Measurements from ENCODE around the gene SLC37A1.

SLC37A1 gene

DNA sequence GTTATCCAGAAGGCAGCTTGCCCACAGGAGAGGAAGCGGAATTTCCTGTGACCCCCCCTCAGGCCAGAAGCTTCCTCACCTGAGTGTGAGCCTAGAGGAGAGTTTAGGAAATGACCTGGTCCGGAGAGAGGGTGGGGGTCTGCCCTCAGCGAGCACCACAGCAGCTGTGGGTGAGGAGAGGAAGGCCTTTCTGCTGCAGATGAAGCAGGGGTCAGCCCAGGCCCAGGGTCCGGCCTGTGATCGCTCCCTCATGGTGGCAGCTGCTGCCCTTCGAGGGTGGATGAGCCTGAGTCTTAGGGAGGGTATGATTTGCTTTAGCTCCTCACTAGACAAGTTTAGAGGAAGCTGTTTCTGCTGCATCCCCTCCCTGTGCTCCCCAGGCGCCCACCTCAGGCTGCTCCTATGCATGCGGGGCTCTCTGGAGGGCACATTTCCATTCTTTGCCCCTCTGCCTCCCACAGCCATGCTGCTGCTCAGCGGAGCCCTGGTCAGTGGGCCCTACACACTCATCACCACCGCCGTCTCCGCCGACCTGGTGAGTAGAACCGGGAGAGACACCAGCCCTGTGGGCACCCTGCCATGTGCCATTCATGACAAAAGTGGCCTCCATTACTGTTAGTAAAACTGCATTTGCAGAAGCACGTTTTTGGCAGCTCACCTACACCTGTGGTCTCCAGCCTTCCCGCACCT is 53.0 kb downstream of the SLC37A1 start:
- no peaks in the 10 kb centered on the region for H3K9me3 ChIP-seq (ENCODE audit: control insufficient read depth, low read length)
- no peak for DNase-seq (ENCODE audit: low read depth)
- peaks cover 2% of the 10 kb centered on the region for H3K27me3 ChIP-seq (replicated peaks; ENCODE audit: control insufficient read depth, insufficient read depth, low read length)
- H3K4me3 ChIP-seq (ENCODE audit: low read length) = no peak overlapping the region
- H3K36me3 ChIP-seq (ENCODE audit: control insufficient read depth, insufficient read depth, low read length, severe bottlenecking) = no peaks in the 10 kb centered on the region
- H3K9ac ChIP-seq (ENCODE audit: low read length) = no peak overlapping the region
- H3K4me1 ChIP-seq (ENCODE audit: control insufficient read depth, insufficient read depth, low read length) = peaks cover 6% of the 10 kb centered on the region

DNA sequence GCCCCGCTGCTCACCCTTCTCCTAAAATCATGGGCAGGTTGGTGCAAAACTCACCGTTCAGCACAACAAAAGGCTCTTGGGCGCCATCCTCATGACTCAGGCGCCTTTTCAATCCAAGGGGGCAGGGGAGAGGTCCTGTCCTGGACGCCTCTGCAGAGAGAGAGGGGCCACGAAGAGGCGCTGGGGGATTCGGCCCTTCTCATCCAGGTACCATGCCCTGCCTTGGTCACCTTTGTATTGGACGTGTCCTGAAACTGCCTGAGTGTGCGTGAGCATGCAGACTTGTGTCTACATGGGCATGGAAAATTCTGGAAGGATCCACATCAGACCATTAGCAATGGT is 53.5 kb downstream of the SLC37A1 start:
- H3K36me3 ChIP-seq (ENCODE audit: control insufficient read depth, insufficient read depth, low read length, severe bottlenecking) = no peaks in the 10 kb centered on the region
- H3K4me1 ChIP-seq (ENCODE audit: control insufficient read depth, insufficient read depth, low read length) = peaks cover 6% of the 10 kb centered on the region
- peaks cover 5% of the 10 kb centered on the region for H3K27me3 ChIP-seq (replicated peaks; ENCODE audit: control insufficient read depth, insufficient read depth, low read length)
- no peak overlapping the region for H3K9ac ChIP-seq (ENCODE audit: low read length)
- no peaks in the 10 kb centered on the region for H3K9me3 ChIP-seq (ENCODE audit: control insufficient read depth, low read length)
- no peak overlapping the region for H3K4me3 ChIP-seq (ENCODE audit: low read length)
- DNase-seq (ENCODE audit: low read depth) = no peak

DNA sequence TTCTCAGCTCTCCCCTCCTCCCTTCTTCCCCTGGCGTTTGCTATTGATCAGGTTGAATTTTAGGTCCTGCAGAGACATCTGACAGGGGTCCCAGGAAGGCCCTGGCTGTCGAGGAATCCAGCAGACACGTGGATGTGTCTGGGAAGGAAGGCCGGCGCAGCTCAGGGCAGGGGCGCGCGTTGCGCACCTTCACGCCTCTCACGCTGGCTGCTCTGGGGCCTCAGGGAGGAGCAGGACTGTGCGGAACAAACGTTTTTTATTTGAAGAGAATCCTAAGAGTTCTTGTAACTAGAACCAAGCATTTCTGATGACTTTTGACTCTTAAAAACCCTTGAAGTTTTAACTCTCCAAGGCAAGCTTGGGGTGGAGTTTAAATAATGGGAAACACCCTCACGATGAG is 54.2 kb downstream of the SLC37A1 start:
- no peak overlapping the region for H3K9ac ChIP-seq (ENCODE audit: low read length)
- peaks cover 6% of the 10 kb centered on the region for H3K4me1 ChIP-seq (ENCODE audit: control insufficient read depth, insufficient read depth, low read length)
- peaks cover 12% of the 10 kb centered on the region for H3K27me3 ChIP-seq (replicated peaks; ENCODE audit: control insufficient read depth, insufficient read depth, low read length)
- H3K9me3 ChIP-seq (ENCODE audit: control insufficient read depth, low read length) = no peaks in the 10 kb centered on the region
- no peaks in the 10 kb centered on the region for H3K36me3 ChIP-seq (ENCODE audit: control insufficient read depth, insufficient read depth, low read length, severe bottlenecking)
- H3K4me3 ChIP-seq (ENCODE audit: low read length) = no peak overlapping the region
- DNase-seq (ENCODE audit: low read depth) = no peak

DNA sequence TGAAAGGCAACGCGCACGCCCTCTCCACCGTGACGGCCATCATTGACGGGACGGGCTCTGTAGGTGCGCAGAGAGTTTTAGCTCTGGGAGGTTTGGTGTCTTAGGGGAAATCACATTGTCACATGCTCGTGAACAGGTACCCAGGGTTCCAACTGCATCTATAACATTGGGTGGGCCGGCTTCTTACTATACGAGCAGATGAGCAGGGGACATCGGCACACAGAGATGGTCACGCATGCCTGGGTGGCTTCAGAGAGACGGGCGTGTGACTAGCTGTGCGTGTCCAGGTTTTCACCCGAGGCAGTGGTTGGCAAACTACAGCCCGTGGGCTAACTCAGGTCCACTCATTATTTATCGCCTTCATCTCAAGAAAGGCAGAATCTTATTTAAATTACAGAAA is 54.7 kb downstream of the SLC37A1 start:
- Histone ChIP-seq H3K9ac (ENCODE audit: low read length) (no peak overlapping the region), H3K36me3 (ENCODE audit: control insufficient read depth, insufficient read depth, low read length, severe bottlenecking) (no peaks in the 10 kb centered on the region), H3K9me3 (ENCODE audit: control insufficient read depth, low read length) (no peaks in the 10 kb centered on the region), H3K4me3 (ENCODE audit: low read length) (no peak overlapping the region), H3K27me3 (replicated peaks; ENCODE audit: control insufficient read depth, insufficient read depth, low read length) (peaks cover 16% of the 10 kb centered on the region), H3K4me1 (ENCODE audit: control insufficient read depth, insufficient read depth, low read length) (peaks cover 6% of the 10 kb centered on the region)
- no peak for DNase-seq (ENCODE audit: low read depth)

DNA sequence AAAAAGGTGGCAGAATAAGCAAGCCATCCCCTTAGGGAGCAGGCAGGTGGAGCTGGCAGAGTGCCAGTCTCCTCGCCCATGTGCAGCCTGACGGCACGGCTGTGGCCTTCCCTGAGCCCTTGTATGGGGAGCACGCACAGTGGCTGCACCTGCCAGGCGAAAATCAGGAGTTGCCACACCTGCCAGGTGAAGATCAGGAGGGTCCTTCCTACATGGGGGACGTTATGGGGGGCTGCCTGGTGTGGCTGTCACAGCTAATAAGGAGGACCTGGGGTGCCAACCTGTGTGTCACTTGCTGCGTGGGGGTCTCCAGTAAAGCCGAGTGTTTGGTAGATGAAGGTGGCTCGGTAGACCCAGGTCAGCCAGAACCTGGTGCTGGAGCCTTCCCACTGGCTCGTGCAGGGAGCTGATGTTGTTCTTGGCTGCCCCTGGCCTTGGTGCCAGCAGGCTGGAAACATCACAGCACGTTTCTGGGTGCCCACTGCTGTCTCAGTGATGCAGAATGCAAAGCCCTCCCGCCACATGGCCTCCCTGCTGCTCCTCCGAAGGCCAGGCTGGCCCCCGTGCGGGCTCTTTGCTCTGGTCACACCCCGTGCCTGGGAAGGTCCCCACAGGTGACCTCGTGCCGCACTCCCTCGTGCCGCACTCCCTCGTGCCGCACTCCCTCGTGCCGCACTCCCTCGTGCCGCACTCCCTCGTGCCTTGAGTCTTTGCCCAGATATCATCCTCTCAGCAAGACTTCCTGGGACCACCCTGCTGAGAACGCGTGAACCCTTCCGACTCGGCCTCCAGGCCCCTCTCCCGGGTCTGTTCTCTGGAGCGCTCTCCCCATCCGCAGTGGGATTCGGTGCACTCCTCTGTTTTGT is 55.4 kb downstream of the SLC37A1 start:
- Histone ChIP-seq H3K9me3 (ENCODE audit: control insufficient read depth, low read length) (no peaks in the 10 kb centered on the region), H3K4me1 (ENCODE audit: control insufficient read depth, insufficient read depth, low read length) (no peaks in the 10 kb centered on the region), H3K4me3 (ENCODE audit: low read length) (no peak overlapping the region), H3K27me3 (replicated peaks; ENCODE audit: control insufficient read depth, insufficient read depth, low read length) (peaks cover 16% of the 10 kb centered on the region), H3K36me3 (ENCODE audit: control insufficient read depth, insufficient read depth, low read length, severe bottlenecking) (no peaks in the 10 kb centered on the region), H3K9ac (ENCODE audit: low read length) (no peak overlapping the region)
- DNase-seq (ENCODE audit: low read depth) = no peak

DNA sequence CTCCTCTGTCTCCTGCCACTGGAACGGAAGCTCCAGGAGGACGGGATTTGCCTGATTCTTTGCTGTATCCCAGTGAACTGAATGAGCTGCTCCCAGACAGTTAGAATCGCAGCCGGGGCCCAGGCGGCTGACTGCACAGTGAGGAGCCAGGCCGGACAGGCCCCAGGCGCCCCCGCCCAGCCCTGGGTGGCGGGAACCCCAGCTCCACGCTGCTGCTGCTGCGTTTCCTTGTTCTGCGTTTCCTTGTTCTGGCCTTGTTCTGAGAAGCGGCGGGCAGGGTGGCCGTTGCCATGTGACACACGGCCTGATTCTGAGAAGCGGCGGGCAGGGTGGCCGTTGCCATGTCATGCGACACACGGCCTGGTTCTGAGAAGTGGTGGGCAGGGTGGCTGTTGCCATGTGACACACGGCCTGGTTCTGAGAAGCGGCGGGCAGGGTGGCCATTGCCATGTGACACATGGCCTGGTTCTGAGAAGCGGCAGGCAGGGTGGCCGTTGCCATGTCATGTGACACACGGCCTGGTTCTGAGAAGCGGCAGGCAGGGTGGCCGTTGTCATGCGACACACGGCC is 56.2 kb downstream of the SLC37A1 start:
- Histone ChIP-seq H3K4me3 (ENCODE audit: low read length) (no peak overlapping the region), H3K9ac (ENCODE audit: low read length) (no peak overlapping the region)
- DNase-seq (ENCODE audit: low read depth) = no peak

DNA sequence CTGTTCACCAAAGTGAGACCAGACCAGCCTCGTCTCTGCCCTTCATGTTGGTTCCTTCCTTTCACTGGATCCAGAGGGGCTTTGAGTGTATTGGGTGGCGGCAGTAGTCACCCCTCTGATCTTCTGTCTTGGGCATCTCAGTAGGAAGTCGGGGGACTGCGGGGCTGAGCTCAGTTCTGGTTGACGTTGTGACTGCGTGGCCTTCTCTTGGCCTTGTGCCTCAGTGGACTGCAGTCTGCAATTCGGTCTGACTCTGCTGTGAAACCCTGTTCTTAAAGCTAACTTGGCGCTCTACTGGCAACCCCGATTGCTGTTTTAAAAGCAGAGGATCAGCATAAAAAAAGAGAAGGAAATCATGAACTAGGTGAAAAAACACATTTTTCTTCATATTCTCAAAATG is 56.7 kb downstream of the SLC37A1 start:
- no peak for DNase-seq (ENCODE audit: low read depth)
- no peaks in the 10 kb centered on the region for H3K9me3 ChIP-seq (ENCODE audit: control insufficient read depth, low read length)

More for the DNA sequence above, 56.2 kb downstream of the SLC37A1 start:
- H3K4me1 ChIP-seq (ENCODE audit: control insufficient read depth, insufficient read depth, low read length) = no peaks in the 10 kb centered on the region
- peaks cover 16% of the 10 kb centered on the region for H3K27me3 ChIP-seq (replicated peaks; ENCODE audit: control insufficient read depth, insufficient read depth, low read length)
- no peaks in the 10 kb centered on the region for H3K36me3 ChIP-seq (ENCODE audit: control insufficient read depth, insufficient read depth, low read length, severe bottlenecking)
- no peaks in the 10 kb centered on the region for H3K9me3 ChIP-seq (ENCODE audit: control insufficient read depth, low read length)

DNA sequence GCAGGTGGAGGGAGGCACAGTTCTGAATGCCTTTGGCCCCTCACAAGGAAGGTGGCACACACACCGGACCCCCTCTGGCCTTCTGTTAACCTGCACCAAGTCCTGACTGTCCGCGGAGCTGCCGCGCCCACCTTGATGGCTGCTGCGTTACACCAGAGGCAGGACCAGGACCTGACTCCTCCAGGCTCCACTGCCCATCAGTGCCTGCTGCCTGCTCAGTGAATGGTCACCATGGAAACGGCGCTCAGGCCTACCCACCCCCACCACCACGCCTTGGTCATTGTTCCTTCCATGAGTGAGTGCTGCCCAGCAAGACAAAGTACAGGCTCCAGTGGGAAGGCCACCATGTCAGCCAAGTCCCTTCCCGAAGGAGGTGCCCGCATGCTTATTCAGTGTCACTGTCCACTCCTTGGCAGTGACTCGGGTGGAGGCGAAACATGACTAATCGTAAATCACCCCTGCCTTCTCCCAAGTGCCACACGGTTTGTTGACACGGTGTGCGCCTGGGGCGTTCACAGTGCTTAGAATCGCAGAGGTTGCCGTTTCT is 57.3 kb downstream of the SLC37A1 start:
- no peak overlapping the region for H3K4me3 ChIP-seq (ENCODE audit: low read length)
- H3K36me3 ChIP-seq (ENCODE audit: control insufficient read depth, insufficient read depth, low read length, severe bottlenecking) = no peaks in the 10 kb centered on the region
- no peaks in the 10 kb centered on the region for H3K4me1 ChIP-seq (ENCODE audit: control insufficient read depth, insufficient read depth, low read length)
- peaks cover 16% of the 10 kb centered on the region for H3K27me3 ChIP-seq (replicated peaks; ENCODE audit: control insufficient read depth, insufficient read depth, low read length)
- no peak overlapping the region for H3K9ac ChIP-seq (ENCODE audit: low read length)
- peaks cover 4% of the 10 kb centered on the region for H3K9me3 ChIP-seq (ENCODE audit: control insufficient read depth, low read length)
- no peak for DNase-seq (ENCODE audit: low read depth)

More for the DNA sequence above, 56.7 kb downstream of the SLC37A1 start:
- Histone ChIP-seq H3K9ac (ENCODE audit: low read length) (no peak overlapping the region), H3K4me3 (ENCODE audit: low read length) (no peak overlapping the region), H3K27me3 (replicated peaks; ENCODE audit: control insufficient read depth, insufficient read depth, low read length) (peaks cover 16% of the 10 kb centered on the region), H3K36me3 (ENCODE audit: control insufficient read depth, insufficient read depth, low read length, severe bottlenecking) (no peaks in the 10 kb centered on the region), H3K4me1 (ENCODE audit: control insufficient read depth, insufficient read depth, low read length) (no peaks in the 10 kb centered on the region)

DNA sequence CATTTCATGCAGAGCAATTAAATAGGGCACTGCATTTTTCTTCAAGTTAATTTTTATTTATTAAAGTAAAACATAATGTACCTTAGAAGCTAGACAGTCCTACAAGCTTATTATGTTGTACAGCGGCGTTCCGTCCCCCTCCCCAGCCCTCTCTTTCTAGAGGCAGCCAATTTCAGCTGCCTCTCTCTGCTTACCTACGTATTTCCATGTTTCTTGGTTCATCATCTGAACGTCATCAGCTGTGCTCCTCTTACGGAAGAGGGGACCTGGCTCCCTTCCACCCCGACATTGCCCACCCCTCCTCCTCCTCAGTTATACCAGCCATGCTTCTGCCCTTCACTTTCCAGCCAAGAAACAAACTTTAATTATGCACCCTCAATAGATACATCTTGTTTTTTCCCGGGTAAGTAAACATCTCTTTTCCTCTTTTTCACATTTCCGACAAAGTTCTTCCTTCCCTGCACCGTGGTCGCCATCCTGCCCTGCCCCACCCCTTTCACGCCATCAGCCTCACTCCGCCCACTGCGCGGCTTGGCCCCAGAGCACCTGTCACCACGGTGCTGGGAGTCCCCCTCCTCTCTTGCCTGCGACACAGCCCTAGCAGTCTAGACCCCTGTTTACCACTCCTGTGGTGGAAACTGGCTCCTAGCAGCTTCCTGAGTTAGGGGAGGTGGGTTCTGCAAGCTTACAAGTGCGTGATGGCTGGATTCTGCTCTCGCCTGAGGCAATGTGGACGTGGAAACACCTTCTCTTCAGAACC is 57.9 kb downstream of the SLC37A1 start:
- peaks cover 16% of the 10 kb centered on the region for H3K27me3 ChIP-seq (replicated peaks; ENCODE audit: control insufficient read depth, insufficient read depth, low read length)
- no peak for DNase-seq (ENCODE audit: low read depth)
- H3K9ac ChIP-seq (ENCODE audit: low read length) = no peak overlapping the region
- peaks cover 10% of the 10 kb centered on the region for H3K9me3 ChIP-seq (ENCODE audit: control insufficient read depth, low read length)
- no peak overlapping the region for H3K4me3 ChIP-seq (ENCODE audit: low read length)
- no peaks in the 10 kb centered on the region for H3K4me1 ChIP-seq (ENCODE audit: control insufficient read depth, insufficient read depth, low read length)
- no peaks in the 10 kb centered on the region for H3K36me3 ChIP-seq (ENCODE audit: control insufficient read depth, insufficient read depth, low read length, severe bottlenecking)

DNA sequence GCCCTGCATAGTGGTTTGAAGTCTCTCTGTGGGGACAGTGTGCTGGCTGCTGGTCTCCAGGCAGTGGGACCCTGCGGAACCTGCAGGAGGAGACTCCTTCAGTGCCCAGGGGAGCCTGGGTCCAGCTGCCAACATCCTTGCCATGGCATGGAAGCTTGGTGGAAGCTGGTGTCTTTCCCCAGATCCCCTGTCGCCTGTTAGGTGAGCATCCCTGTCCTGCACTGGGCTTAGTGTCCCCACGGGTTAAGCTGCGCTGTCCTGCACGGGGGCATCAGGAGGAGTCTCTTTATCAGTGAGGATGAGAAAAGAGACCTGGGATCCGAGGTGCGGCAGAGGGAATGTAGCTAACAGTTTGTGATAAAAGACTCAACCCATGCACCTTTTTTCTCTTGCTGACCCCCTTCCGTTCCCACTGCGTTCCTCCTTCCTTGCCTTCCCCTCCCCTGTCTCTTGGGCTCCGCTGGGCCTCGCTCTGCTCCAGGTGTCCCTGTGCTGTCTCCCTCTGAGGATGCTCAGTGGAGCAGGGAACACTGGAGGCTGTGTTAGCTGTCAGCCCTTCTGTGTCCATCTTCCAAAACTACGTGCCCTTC is 59.3 kb downstream of the SLC37A1 start:
- Histone ChIP-seq H3K36me3 (ENCODE audit: control insufficient read depth, insufficient read depth, low read length, severe bottlenecking) (no peaks in the 10 kb centered on the region), H3K9me3 (ENCODE audit: control insufficient read depth, low read length) (peaks cover 24% of the 10 kb centered on the region), H3K9ac (ENCODE audit: low read length) (no peak overlapping the region), H3K4me1 (ENCODE audit: control insufficient read depth, insufficient read depth, low read length) (no peaks in the 10 kb centered on the region), H3K4me3 (ENCODE audit: low read length) (no peak overlapping the region), H3K27me3 (replicated peaks; ENCODE audit: control insufficient read depth, insufficient read depth, low read length) (peaks cover 16% of the 10 kb centered on the region)
- DNase-seq (ENCODE audit: low read depth) = no peak

All from adipocyte (in vitro differentiated cells).